Activated T-cell treated with anti-CD3 and anti-CD28 coated beads, Interleukin-2, amount 50 U/mL, for 4 hours (primary cell): ENCODE data around the gene TCF7L1. TPM values are rescaled to one million over a fixed set of nuclear protein-coding genes. Genes with fewer than 3 reads are reported as not detected.

ENCODE experiments used
- ATAC-seq, 2 donors: fragments of 200-7000 bp; cut with Tn5 transposase; one replicate each; pipeline ENCODE4 v1.10.0; 2021
- DNase-seq: peaks from one replicate; pipeline ENCODE4 v3.0.0-alpha.2; 2020
- H3K27me3 Mint-ChIP-seq: one replicate; pipeline ENCODE4 v1.8.0; 2021; ENCODE audit warnings: low read depth, mixed read lengths
- H3K36me3 Mint-ChIP-seq: one replicate; pipeline ENCODE4 v1.8.0; 2022; ENCODE audit warnings: mixed read lengths; ENCODE audit not compliant: insufficient read depth
- H3K4me1 Mint-ChIP-seq: one replicate; pipeline ENCODE4 v1.8.0; 2021; ENCODE audit warnings: low read depth, mixed read lengths
- H3K4me3 Mint-ChIP-seq: one replicate; pipeline ENCODE4 v1.8.0; 2021; ENCODE audit warnings: mild to moderate bottlenecking, moderate library complexity, mixed read lengths
- H3K9me3 Mint-ChIP-seq: one replicate; pipeline ENCODE4 v1.8.0; 2021; ENCODE audit warnings: mixed read lengths
- total RNA-seq, 3 donors: library from RNA; stranded (reverse); gene quantifications; one replicate each; pipeline ENCODE4 v1.2.1, GENCODE V29; 2021

The TCF7L1 gene
- total RNA-seq, 3 donors from 2014 or later = 0.11 to 0.29 (median 0.13) TPM

DNA sequence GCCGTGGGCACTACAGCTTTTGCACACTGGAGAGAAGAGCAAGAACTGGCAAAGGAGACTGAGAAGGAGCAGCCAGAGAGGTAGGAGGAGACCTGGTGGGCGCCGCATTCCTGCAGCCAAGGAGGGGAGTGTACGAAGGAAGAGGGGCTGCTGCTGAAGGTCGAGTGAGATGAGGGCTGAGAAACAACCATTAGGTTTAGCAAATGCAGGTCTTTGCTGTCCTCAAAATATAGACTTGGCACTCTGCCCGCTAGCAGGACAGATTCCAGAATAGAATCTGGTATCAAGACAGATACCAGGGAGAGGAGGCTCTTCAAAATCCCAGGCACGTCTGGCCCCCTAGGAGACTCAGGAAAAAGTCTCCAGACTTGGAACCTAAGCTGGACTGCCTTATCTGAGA lies 111.6 kb downstream of the TCF7L1 start:
- Mint-ChIP-seq H3K9me3 (no peaks in the 10 kb centered on the region), H3K4me3 (no peak overlapping the region), H3K36me3 (no peaks in the 10 kb centered on the region), H3K27me3 (peaks cover 4% of the 10 kb centered on the region), H3K4me1 (peaks cover 5% of the 10 kb centered on the region)
- no peak for ATAC-seq
- no peak for DNase-seq

- Mint-ChIP-seq H3K4me1 (peaks cover 3% of the 10 kb centered on the region), H3K36me3 (no peaks in the 10 kb centered on the region), H3K4me3 (no peak overlapping the region), H3K27me3 (peaks cover 4% of the 10 kb centered on the region), H3K9me3 (no peaks in the 10 kb centered on the region)
- ATAC-seq (no peak), DNase-seq (no peak)
Observed at GRCh38 chr2:85245891-85246290, 112.7 kb downstream of the TCF7L1 start.

- H3K36me3 Mint-ChIP-seq = no peaks in the 10 kb centered on the region
- no peak overlapping the region for H3K4me3 Mint-ChIP-seq
- H3K4me1 Mint-ChIP-seq = no peaks in the 10 kb centered on the region
- H3K27me3 Mint-ChIP-seq = peaks cover 4% of the 10 kb centered on the region
- no peaks in the 10 kb centered on the region for H3K9me3 Mint-ChIP-seq
- DNase-seq (no peak), ATAC-seq (no peak)
Observed at GRCh38 chr2:85246348-85246747, 113.2 kb downstream of the TCF7L1 start.

- H3K4me3 Mint-ChIP-seq = no peak overlapping the region
- H3K4me1 Mint-ChIP-seq = no peaks in the 10 kb centered on the region
- no peaks in the 10 kb centered on the region for H3K36me3 Mint-ChIP-seq
- ATAC-seq (no peak), DNase-seq (no peak)
- H3K27me3 Mint-ChIP-seq = peaks cover 4% of the 10 kb centered on the region
- H3K9me3 Mint-ChIP-seq = no peaks in the 10 kb centered on the region
Observed at GRCh38 chr2:85247610-85248009, 114.4 kb downstream of the TCF7L1 start.

GRCh38 chr2:85248773-85249509 lies 115.7 kb downstream of the TCF7L1 start:
- DNase-seq (no peak), ATAC-seq (no peak)
- Mint-ChIP-seq H3K4me1 (no peaks in the 10 kb centered on the region), H3K4me3 (no peak overlapping the region), H3K36me3 (no peaks in the 10 kb centered on the region), H3K27me3 (peaks cover 4% of the 10 kb centered on the region), H3K9me3 (no peaks in the 10 kb centered on the region)

- Mint-ChIP-seq H3K4me1 (no peaks in the 10 kb centered on the region), H3K27me3 (no peaks in the 10 kb centered on the region), H3K4me3 (no peak overlapping the region), H3K9me3 (no peaks in the 10 kb centered on the region), H3K36me3 (no peaks in the 10 kb centered on the region)
- ATAC-seq (no peak), DNase-seq (no peak)
Observed at GRCh38 chr2:85250045-85250444, 116.9 kb downstream of the TCF7L1 start.

DNA sequence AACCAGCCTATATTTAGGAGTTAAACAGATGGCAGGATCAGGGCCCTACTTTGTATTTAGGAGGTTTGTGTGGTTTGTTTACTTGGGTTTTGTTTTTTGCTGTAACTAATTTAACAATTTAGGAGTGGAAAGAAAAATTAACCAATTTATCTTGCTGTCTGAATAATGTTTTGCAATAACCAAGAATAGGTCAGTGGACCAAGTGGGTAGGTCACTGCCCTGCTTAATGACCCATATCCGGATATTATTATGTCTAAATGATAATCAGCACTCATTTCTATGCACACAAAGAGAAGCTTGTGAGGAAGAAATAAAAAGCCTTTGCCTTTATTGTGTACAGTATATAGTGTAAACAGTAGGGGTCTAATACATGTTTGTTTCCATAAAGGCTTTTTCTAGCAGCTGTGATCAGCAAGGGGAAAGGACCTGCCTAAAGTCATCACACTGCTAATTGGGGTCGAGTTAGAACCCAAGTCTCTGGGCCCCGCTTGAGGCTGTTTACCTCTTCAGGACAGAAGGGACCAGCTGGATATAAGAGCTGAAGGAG lies 118.0 kb downstream of the TCF7L1 start:
- no peaks in the 10 kb centered on the region for H3K27me3 Mint-ChIP-seq
- H3K4me1 Mint-ChIP-seq = no peaks in the 10 kb centered on the region
- H3K9me3 Mint-ChIP-seq = no peaks in the 10 kb centered on the region
- ATAC-seq (no peak), DNase-seq (no peak)
- H3K36me3 Mint-ChIP-seq = no peaks in the 10 kb centered on the region
- H3K4me3 Mint-ChIP-seq = no peak overlapping the region

DNA sequence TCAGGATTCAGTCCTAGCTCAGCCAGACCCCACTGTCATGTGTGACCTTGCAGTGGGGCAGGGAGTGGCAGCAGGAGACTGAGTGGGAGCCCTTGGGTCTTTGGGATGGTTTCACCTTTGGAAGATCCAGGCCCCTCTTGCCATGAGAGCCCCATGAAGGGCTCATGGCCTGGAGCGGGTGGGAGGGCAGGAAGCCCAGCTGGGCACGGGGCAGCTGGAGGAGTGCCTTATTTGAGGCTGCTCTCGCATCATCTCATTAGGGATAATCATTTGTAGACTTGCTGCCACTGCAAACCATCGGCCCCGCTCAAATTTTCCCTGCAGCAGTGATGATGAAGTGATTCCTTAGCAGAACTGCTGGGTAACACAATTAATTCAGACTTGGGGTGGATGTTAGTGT lies 120.7 kb downstream of the TCF7L1 start:
- H3K9me3 Mint-ChIP-seq = no peaks in the 10 kb centered on the region
- H3K4me3 Mint-ChIP-seq = no peak overlapping the region
- DNase-seq = no peak
- ATAC-seq = no peak
- H3K27me3 Mint-ChIP-seq = no peaks in the 10 kb centered on the region
- H3K4me1 Mint-ChIP-seq = no peaks in the 10 kb centered on the region
- no peaks in the 10 kb centered on the region for H3K36me3 Mint-ChIP-seq

GRCh38 chr2:85254540-85255300 lies 121.5 kb downstream of the TCF7L1 start:
- Mint-ChIP-seq H3K27me3 (no peaks in the 10 kb centered on the region), H3K36me3 (no peaks in the 10 kb centered on the region), H3K4me3 (no peak overlapping the region), H3K9me3 (no peaks in the 10 kb centered on the region), H3K4me1 (no peaks in the 10 kb centered on the region)
- ATAC-seq = no peak
- DNase-seq = no peak

DNA sequence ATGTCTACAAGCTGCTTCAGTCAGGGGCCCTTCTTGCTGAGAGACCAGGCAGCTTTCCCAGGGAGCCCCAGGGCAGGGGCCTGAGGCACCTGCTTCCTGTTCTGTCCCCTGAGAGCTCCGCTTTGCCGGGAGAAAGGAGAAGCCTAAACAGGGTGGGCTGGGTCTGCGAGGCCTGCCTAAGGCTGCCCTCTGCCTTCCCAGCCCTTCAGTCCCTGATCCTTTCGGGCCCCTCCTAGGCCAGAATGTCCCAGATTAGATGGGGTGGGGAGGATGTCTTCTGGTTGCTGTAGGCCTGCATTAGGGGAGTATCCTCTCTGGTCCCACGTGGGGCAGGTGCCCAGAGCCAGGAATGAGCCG lies 122.2 kb downstream of the TCF7L1 start:
- no peaks in the 10 kb centered on the region for H3K36me3 Mint-ChIP-seq
- H3K9me3 Mint-ChIP-seq = no peaks in the 10 kb centered on the region
- no peaks in the 10 kb centered on the region for H3K4me1 Mint-ChIP-seq
- no peak for ATAC-seq
- DNase-seq = no peak
- H3K27me3 Mint-ChIP-seq = no peaks in the 10 kb centered on the region
- no peak overlapping the region for H3K4me3 Mint-ChIP-seq

- DNase-seq = no peak
- no peaks in the 10 kb centered on the region for H3K4me1 Mint-ChIP-seq
- no peak overlapping the region for H3K4me3 Mint-ChIP-seq
- H3K27me3 Mint-ChIP-seq = no peaks in the 10 kb centered on the region
- H3K36me3 Mint-ChIP-seq = no peaks in the 10 kb centered on the region
- H3K9me3 Mint-ChIP-seq = no peaks in the 10 kb centered on the region
- no peak for ATAC-seq
Observed at GRCh38 chr2:85255813-85256594, 122.8 kb downstream of the TCF7L1 start.

- no peaks in the 10 kb centered on the region for H3K27me3 Mint-ChIP-seq
- H3K4me3 Mint-ChIP-seq = no peak overlapping the region
- no peaks in the 10 kb centered on the region for H3K36me3 Mint-ChIP-seq
- no peak for DNase-seq
- ATAC-seq = no peak
- H3K4me1 Mint-ChIP-seq = no peaks in the 10 kb centered on the region
- H3K9me3 Mint-ChIP-seq = no peaks in the 10 kb centered on the region
Observed at GRCh38 chr2:85257359-85257969, 124.3 kb downstream of the TCF7L1 start.

- DNase-seq = no peak
- no peaks in the 10 kb centered on the region for H3K27me3 Mint-ChIP-seq
Observed at GRCh38 chr2:85257970-85258605, 124.9 kb downstream of the TCF7L1 start.

More at GRCh38 chr2:85257970-85258605, 124.9 kb downstream of the TCF7L1 start:
- Mint-ChIP-seq H3K9me3 (no peaks in the 10 kb centered on the region), H3K4me1 (no peaks in the 10 kb centered on the region), H3K4me3 (no peak overlapping the region), H3K36me3 (no peaks in the 10 kb centered on the region)
- no peak for ATAC-seq
